ENCODE data around the gene DNM1. TPM values are rescaled to one million over a fixed set of nuclear protein-coding genes. Genes with fewer than 3 reads are reported as not detected.
A peak's percentile ranks its signal among the peaks of the same experiment; 100 is the strongest.

Gene DNM1
- total and polyA plus RNA-seq, 2 of the 8 experiments (the other 6 are each of a cell fraction or from before 2014, with no cell fraction given): 34.3 to 62.7 TPM

DNA sequence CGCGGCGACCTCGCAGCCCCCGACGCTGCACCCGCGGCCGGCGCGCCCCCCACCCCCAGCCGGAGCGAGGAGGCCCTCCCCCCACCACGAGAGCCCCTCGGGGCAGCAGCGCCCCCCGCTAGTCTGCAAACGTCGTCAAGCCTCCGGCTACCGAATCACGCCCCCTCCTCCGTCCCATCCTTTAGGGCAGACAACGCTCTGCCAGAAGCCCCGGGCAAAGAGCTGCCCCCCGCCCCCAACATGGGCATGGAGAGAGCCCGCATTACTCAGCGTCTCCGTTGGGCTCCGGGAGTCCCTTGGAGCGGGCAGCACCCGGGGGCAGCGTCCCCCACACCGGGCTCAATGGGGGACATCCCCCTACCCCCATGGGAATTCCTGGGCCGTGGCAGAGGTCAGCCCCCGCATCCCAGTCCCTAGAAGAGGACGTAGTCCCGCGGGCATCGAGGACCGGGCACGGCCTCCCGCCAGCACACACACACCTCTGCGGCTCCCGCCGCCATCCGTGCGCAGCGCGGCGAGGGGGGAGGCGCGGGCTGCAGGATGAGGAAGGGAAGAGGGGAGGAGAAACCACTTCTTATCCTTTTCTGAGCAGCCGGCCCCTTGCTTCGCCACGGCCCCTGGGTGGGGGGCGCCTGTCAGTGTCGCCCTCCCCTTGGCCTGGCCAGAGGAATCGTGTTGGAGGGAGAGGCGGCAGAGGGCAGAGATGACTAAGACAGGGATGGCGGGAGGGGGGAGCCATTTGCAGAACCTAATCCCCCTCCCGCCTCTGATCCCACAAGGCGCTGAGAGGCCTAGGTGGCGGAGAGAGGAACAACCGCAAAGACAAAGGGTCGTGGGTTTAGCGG, 750 bp downstream of the DNM1 start:
- H3K9ac ChIP-seq (replicated peaks in 1 of 4; ENCODE audit: extremely low read depth in 1 of 4, low read depth in 3 of 4, low read length in 3 of 4): peak overlapping the region; percentile 37 to 51 (median 48); a peak in 6 of 7 replicates
- no peak overlapping the region for H2AK5ac ChIP-seq (ENCODE audit: low read depth, low read length)
- no peak overlapping the region for H4K91ac ChIP-seq (replicated peaks; ENCODE audit: insufficient read length, low read length)
- ChIA-PET CTCF (ENCODE audit: partially characterized antibody) (interaction anchor here (0.6 to 1.6 kb wide), 7 partner anchors 13 to 79 kb away, joined by 3 to 4 read pairs (median 3); no protein-coding TSS in a partner anchor), POLR2A (ENCODE audit: partially characterized antibody) (interaction anchor here (1.0 to 2.2 kb wide), 9 partner anchors 10 to 101 kb away, joined by 3 to 7 read pairs (median 4); no protein-coding TSS in a partner anchor)
- H4K8ac ChIP-seq (ENCODE audit: extremely low read depth, insufficient read depth, low read length): no peak overlapping the region
- no peaks in the 10 kb centered on the region; the same call in 1 of the 2 replicates for H3K79me1 ChIP-seq (ENCODE audit: low read depth, low read length)
- peak overlapping the region; percentile 78 for H3K18ac ChIP-seq (ENCODE audit: extremely low read depth, low read length)
- no peak overlapping the region for H2BK20ac ChIP-seq (ENCODE audit: low read length)
- H3K4me1 ChIP-seq (replicated peaks in 1 of 4; ENCODE audit: control insufficient read depth in 3 of 4, insufficient read depth in 4 of 4, low read length in 3 of 4): peaks cover 3 to 11% (median 9%) of the 10 kb centered on the region in 4 experiments; a peak in 6 of 7 replicates
- peak overlapping the region; percentile 66 to 74 for H3K4me2 ChIP-seq (ENCODE audit: insufficient read depth in 1 of 2, low read depth in 2 of 2, low read length in 2 of 2)
- H3K27me3 ChIP-seq (replicated peaks in 1 of 4; ENCODE audit: control insufficient read depth in 3 of 4, extremely low read depth in 1 of 4, insufficient read depth in 3 of 4, low read length in 3 of 4): no peaks in the 10 kb centered on the region
- no peak overlapping the region for H2AFZ ChIP-seq (ENCODE audit: low read length)
- no peak overlapping the region for H3K14ac ChIP-seq (ENCODE audit: insufficient read length)
- peak overlapping the region; percentile 46 for H4K5ac ChIP-seq (ENCODE audit: insufficient read length, low read depth, low read length)
- WGBS, 2 experiments (ENCODE audit: extremely low coverage in 1 of 2, insufficient coverage in 1 of 2, insufficient read length in 1 of 2, insufficient replicate concordance in 2 of 2, low coverage in 1 of 2, low lambda C conversion rate in 2 of 2, missing lambda C conversion rate in 1 of 2): 1% methylated on average over 38 of the region's 67 CpGs; no CpG with 5 or more reads in 1 of the 2 experiments
- no peak overlapping the region; the same call in 1 of the 2 replicates for H3K27ac ChIP-seq (ENCODE audit: low read depth, low read length)
- no peak overlapping the region; the same call in 1 of the 2 replicates for H2BK15ac ChIP-seq (ENCODE audit: low read length)
- FAIRE-seq (no peak), DNase-seq (ENCODE audit: low read depth in 1 of 2, low spot score in 2 of 2) (peak in 1 of 2 experiments; percentile 81)
- H3K79me2 ChIP-seq (ENCODE audit: control insufficient read depth in 1 of 2, insufficient read depth in 2 of 2, low read length in 2 of 2): peaks cover 0 to 3% of the 10 kb centered on the region in 2 experiments; a peak in 1 of 4 replicates
- H2BK12ac ChIP-seq (ENCODE audit: low read depth, low read length): no peak overlapping the region
- no peaks in the 10 kb centered on the region for H3K36me3 ChIP-seq (ENCODE audit: control insufficient read depth in 2 of 4, insufficient read depth in 4 of 4, low read length in 3 of 4)
- H3K23ac ChIP-seq (ENCODE audit: insufficient read length): no peak overlapping the region
- no peak overlapping the region for H3K56ac ChIP-seq (replicated peaks; ENCODE audit: insufficient read length, low read depth, low read length)
- no peaks in the 10 kb centered on the region for H3K9me3 ChIP-seq (ENCODE audit: insufficient read depth in 2 of 2, low read depth in 1 of 2, low read length in 1 of 2)
- H3K4ac ChIP-seq (replicated peaks; ENCODE audit: insufficient read length, low read depth, low read length): no peak overlapping the region
- H3K23me2 ChIP-seq (ENCODE audit: low read depth, low read length): peaks cover 6% of the 10 kb centered on the region; the same call in 1 of the 2 replicates
- no peak overlapping the region for H2BK120ac ChIP-seq (replicated peaks; ENCODE audit: low read depth, low read length)
- H3K4me3 ChIP-seq (ENCODE audit: extremely low read depth in 1 of 4, insufficient read depth in 2 of 4, low read depth in 3 of 4, low read length in 4 of 4): peak overlapping the region; percentile 55 to 93 (median 74)
- H2BK5ac ChIP-seq (ENCODE audit: low read depth, low read length): peak overlapping the region; percentile 66; the same call in 1 of the 2 replicates
- H4K20me1 ChIP-seq (replicated peaks in 1 of 2; ENCODE audit: control insufficient read depth in 1 of 2, insufficient read depth in 2 of 2, low read length in 2 of 2): peaks cover 0 to 5% of the 10 kb centered on the region in 2 experiments
- TF ChIP-seq BACH1 (IDR thresholded peaks at IDR 0.05; ENCODE audit: low read length): no peak
- no peak for TF ChIP-seq RFX5 (IDR thresholded peaks at IDR 0.05; ENCODE audit: borderline replicate concordance, low read depth, low read length)
- TF ChIP-seq, protein P1, sequence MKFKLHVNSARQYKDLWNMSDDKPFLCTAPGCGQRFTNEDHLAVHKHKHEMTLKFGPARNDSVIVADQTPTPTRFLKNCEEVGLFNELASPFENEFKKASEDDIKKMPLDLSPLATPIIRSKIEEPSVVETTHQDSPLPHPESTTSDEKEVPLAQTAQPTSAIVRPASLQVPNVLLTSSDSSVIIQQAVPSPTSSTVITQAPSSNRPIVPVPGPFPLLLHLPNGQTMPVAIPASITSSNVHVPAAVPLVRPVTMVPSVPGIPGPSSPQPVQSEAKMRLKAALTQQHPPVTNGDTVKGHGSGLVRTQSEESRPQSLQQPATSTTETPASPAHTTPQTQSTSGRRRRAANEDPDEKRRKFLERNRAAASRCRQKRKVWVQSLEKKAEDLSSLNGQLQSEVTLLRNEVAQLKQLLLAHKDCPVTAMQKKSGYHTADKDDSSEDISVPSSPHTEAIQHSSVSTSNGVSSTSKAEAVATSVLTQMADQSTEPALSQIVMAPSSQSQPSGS (IDR thresholded peaks at IDR 0.05; ENCODE audit: low read length): no peak
- TF ChIP-seq EZH2 (IDR thresholded peaks at IDR 0.05; ENCODE audit: low read depth, low read length, severe bottlenecking): no peak
- no peak for TF ChIP-seq TAF7 (optimal IDR thresholded peaks at IDR 0.05; ENCODE audit: borderline replicate concordance, low read depth, low read length)
- TF ChIP-seq TCF12 (IDR thresholded peaks at IDR 0.05; ENCODE audit: low read depth, low read length): no peak
- no peak for TF ChIP-seq EP300 (IDR thresholded peaks at IDR 0.05; ENCODE audit: borderline replicate concordance in 1 of 2, low read depth in 2 of 2, low read length in 2 of 2)
- TF ChIP-seq KDM5A (IDR thresholded peaks at IDR 0.05; ENCODE audit: low read length): no peak
